H1 (cell line): ENCODE data around the gene MCF2L2.

Experiments
- CHD2 ChIP-seq: IDR thresholded peaks from 2 replicates; pipeline ENCODE4 v1.6.1; 2012; ENCODE audit warnings: low read length, improper control_type of control experiment
- EP300 ChIP-seq, 2 experiments: IDR thresholded peaks; 1 replicate in 1 of 2; 2 replicates in 1 of 2; pipeline ENCODE4 v1.6.1; 2011 to 2012; ENCODE audit warnings: low read depth in 2 of 2, low read length in 2 of 2, mild to moderate bottlenecking in 2 of 2, borderline replicate concordance in 1 of 2, inconsistent platforms in 1 of 2, moderate library complexity in 1 of 2
- EZH2 ChIP-seq: fragments of 200-600 bp; sonication (generic); IDR thresholded peaks from 2 replicates; pipeline ENCODE4 v1.7.1; 2012; ENCODE audit warnings: low read depth, mild to moderate bottlenecking, moderate library complexity, low read length, inconsistent platforms; ENCODE audit not compliant: severe bottlenecking
- MAFK ChIP-seq: IDR thresholded peaks from 2 replicates; pipeline ENCODE4 v1.6.1; 2012; ENCODE audit warnings: low read depth, mild to moderate bottlenecking, improper control_type of control experiment, low read length
- POLR2A ChIP-seq, 2 experiments: IDR thresholded peaks; 1 replicate in 1 of 2; 2 replicates in 1 of 2; pipeline ENCODE4 v1.6.1; 2011; ENCODE audit warnings: low read depth in 2 of 2, low read length in 2 of 2, mild to moderate bottlenecking in 2 of 2; ENCODE audit errors: control extremely low read depth in 1 of 2
- POU5F1 ChIP-seq: IDR thresholded peaks from 2 replicates; pipeline ENCODE4 v1.6.1; 2011; ENCODE audit warnings: low read depth, mild to moderate bottlenecking, low read length, moderate library complexity
- RAD21 ChIP-seq, 2 experiments: IDR thresholded peaks in 1 of 2; conservative IDR thresholded peaks in 1 of 2; 2 replicates each; pipeline ENCODE4 v1.6.1; 2011; ENCODE audit warnings: low read depth in 2 of 2, low read length in 2 of 2, improper control_type of control experiment in 1 of 2, inconsistent platforms in 1 of 2, mild to moderate bottlenecking in 1 of 2, moderate library complexity in 1 of 2
- RBBP5 ChIP-seq: IDR thresholded peaks from 2 replicates; pipeline ENCODE4 v1.7.1; 2012; ENCODE audit warnings: low read depth, mild to moderate bottlenecking, inconsistent platforms, low read length, moderate library complexity, borderline replicate concordance
- RNF2 ChIP-seq: fragments of 200-900, 300-1000 bp; sonication (generic); IDR thresholded peaks from 2 replicates; pipeline ENCODE4 v1.7.1; 2016; ENCODE audit warnings: borderline replicate concordance, low read depth, mild to moderate bottlenecking, antibody characterized with exemption, low read length; ENCODE audit not compliant: poor library complexity, severe bottlenecking; ENCODE audit errors: missing control alignments
- TF ChIP-seq, protein P1 (sequence below), 3 experiments: IDR thresholded peaks; 1 replicate in 2 of 3; 2 replicates in 1 of 3; pipeline versions ENCODE4 v1.5.1 to v1.6.1; 2011; ENCODE audit warnings: low read length in 3 of 3, mild to moderate bottlenecking in 3 of 3, inconsistent platforms in 2 of 3, low read depth in 1 of 3, moderate library complexity in 1 of 3; ENCODE audit not compliant: insufficient read depth in 1 of 3; ENCODE audit errors: control extremely low read depth in 1 of 3
- TF ChIP-seq, protein P2 (sequence below): IDR thresholded peaks from 2 replicates; pipeline ENCODE4 v1.6.1; 2012; ENCODE audit warnings: low read length, inconsistent platforms

DNA sequence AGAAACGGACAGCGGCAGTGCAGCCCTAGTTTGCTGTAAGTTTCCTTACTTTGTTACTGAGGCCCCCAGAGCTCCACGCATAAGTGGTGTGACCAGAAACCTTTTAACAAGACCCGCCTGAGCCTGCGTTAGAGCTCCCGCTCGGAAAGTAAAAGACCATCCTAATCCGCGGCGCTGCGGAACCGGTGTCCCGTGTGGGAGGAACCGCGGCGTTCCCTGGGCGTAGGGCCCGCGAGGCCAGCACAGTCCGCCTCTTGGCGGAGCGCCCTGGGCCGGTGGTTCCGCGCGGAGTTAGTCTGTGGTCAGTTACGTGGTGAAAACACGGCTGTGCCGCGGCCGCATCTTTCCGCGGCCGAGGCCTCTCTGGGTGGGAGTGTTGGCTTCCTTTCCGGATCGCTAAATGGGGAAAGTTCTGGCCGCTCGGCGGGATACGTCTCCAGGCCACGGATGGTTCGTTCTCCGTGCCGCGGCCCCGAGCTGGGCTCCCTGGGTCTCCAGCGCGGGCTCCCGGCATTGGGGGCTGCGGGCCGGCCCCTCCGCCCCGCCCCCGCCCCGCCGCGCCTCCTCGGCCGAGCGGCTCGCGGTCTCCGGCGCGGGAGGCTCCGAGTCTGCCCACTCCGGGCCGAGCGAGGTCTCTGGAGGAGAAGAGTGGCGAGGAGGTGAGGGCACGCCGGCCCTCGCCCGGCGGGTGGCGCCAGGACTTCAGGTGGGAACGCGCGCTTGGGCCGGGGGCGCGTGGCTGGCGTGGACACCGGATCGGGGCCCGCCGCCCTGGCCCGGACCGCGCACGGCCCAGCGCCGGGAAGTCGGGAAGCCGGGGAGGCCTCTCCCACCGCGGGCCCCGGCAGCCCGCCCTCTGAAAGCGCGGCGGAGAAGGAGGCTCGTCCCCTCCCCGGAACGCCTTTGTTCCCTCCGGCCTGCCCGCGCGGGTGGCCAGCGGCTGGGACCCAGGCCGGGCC, 174.6 kb downstream of the MCF2L2 start:
- TF ChIP-seq, protein P1, sequence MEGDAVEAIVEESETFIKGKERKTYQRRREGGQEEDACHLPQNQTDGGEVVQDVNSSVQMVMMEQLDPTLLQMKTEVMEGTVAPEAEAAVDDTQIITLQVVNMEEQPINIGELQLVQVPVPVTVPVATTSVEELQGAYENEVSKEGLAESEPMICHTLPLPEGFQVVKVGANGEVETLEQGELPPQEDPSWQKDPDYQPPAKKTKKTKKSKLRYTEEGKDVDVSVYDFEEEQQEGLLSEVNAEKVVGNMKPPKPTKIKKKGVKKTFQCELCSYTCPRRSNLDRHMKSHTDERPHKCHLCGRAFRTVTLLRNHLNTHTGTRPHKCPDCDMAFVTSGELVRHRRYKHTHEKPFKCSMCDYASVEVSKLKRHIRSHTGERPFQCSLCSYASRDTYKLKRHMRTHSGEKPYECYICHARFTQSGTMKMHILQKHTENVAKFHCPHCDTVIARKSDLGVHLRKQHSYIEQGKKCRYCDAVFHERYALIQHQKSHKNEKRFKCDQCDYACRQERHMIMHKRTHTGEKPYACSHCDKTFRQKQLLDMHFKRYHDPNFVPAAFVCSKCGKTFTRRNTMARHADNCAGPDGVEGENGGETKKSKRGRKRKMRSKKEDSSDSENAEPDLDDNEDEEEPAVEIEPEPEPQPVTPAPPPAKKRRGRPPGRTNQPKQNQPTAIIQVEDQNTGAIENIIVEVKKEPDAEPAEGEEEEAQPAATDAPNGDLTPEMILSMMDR (IDR thresholded peaks at IDR 0.05; ENCODE audit: control extremely low read depth in 1 of 3, insufficient read depth in 1 of 3, low read depth in 1 of 3, low read length in 3 of 3) = no peak
- no peak for TF ChIP-seq POU5F1
- no peak for TF ChIP-seq EP300 (IDR thresholded peaks at IDR 0.05; ENCODE audit: borderline replicate concordance in 1 of 2, low read depth in 2 of 2, low read length in 2 of 2)
- TF ChIP-seq, protein P2, sequence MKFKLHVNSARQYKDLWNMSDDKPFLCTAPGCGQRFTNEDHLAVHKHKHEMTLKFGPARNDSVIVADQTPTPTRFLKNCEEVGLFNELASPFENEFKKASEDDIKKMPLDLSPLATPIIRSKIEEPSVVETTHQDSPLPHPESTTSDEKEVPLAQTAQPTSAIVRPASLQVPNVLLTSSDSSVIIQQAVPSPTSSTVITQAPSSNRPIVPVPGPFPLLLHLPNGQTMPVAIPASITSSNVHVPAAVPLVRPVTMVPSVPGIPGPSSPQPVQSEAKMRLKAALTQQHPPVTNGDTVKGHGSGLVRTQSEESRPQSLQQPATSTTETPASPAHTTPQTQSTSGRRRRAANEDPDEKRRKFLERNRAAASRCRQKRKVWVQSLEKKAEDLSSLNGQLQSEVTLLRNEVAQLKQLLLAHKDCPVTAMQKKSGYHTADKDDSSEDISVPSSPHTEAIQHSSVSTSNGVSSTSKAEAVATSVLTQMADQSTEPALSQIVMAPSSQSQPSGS = no peak
- no peak for TF ChIP-seq MAFK
- TF ChIP-seq RAD21 (IDR thresholded peaks at IDR 0.05 in 1 of 2, conservative IDR thresholded peaks at IDR 0.05 in 1 of 2; ENCODE audit: low read depth in 2 of 2, low read length in 2 of 2) = 0 out of 4 replicates have a peak, but pooled peaks of 1 of the 2 experiments have one; percentile 3
- TF ChIP-seq EZH2 = peak; percentile 48
- peak; percentile 34; the same call in 1 of the 2 replicates for TF ChIP-seq RBBP5
- no peak for TF ChIP-seq CHD2
- no peak for TF ChIP-seq RNF2
- peak in 1 of 2 experiments; percentile 56; a peak in 2 of 3 replicates for TF ChIP-seq POLR2A (IDR thresholded peaks at IDR 0.05; ENCODE audit: control extremely low read depth in 1 of 2, low read depth in 2 of 2, low read length in 2 of 2)
